Fibroblast of mammary gland (primary cell): ENCODE data around the gene SLX4IP.
"Not testable (repeated sequence)": the region's sequence is repeated elsewhere in the genome, so short reads cannot be mapped to it uniquely, and the experiment has no call there.

Experiments
- DNase-seq: peaks from one replicate; pipeline ENCODE4 v3.0.0-alpha.2; 2010; ENCODE audit warnings: low read depth
- H3K4me3 ChIP-seq: 2 replicates; pipeline ENCODE4 v1.5.1; 2011; ENCODE audit warnings: low read depth, mild to moderate bottlenecking, low read length, moderate library complexity; ENCODE audit not compliant: control insufficient read depth
- TF ChIP-seq, protein P1 (sequence below): conservative IDR thresholded peaks from 2 replicates; pipeline ENCODE4 v1.5.1; 2011; ENCODE audit warnings: low read depth, low read length, inconsistent platforms; ENCODE audit not compliant: control insufficient read depth, insufficient read depth

SLX4IP gene

DNA sequence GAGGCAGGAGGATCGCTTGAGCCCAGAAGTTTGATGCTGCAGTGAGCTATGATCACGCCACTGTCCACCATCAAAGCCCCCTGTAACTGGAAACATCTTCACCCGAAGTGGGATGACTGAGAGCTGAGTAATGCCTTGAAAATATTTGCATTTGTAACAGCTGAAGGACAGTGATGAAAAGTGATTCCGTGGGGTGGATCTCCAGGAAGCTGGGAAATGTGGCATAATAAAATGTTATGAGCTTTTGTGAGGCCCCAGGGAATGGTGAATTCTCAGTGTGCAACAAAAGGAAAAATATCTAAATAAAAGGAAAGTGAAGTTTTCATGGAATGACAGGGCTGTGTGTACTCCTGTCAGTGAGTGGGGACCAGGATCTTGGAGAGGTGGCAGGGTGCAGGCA lies 146.7 kb downstream of the SLX4IP start:
- TF ChIP-seq, protein P1, sequence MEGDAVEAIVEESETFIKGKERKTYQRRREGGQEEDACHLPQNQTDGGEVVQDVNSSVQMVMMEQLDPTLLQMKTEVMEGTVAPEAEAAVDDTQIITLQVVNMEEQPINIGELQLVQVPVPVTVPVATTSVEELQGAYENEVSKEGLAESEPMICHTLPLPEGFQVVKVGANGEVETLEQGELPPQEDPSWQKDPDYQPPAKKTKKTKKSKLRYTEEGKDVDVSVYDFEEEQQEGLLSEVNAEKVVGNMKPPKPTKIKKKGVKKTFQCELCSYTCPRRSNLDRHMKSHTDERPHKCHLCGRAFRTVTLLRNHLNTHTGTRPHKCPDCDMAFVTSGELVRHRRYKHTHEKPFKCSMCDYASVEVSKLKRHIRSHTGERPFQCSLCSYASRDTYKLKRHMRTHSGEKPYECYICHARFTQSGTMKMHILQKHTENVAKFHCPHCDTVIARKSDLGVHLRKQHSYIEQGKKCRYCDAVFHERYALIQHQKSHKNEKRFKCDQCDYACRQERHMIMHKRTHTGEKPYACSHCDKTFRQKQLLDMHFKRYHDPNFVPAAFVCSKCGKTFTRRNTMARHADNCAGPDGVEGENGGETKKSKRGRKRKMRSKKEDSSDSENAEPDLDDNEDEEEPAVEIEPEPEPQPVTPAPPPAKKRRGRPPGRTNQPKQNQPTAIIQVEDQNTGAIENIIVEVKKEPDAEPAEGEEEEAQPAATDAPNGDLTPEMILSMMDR = no peak

DNA sequence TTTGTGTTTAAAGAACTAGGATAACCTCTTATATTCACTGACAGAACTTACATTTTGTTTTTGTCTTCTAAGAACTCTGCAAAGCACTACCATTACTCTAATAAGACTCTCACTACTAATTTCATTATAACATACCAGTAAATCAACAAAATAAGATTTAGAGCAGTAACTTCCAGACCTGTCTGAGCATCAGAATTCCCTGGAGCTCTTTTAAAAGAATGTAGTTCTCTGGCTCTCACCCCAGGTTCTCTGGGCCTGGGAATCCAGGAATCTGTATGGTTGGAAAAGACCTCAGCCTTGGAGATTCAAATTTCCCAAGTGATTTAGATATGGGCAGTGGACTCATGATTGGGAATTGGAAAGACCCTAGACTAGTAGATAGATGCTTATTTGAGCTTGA lies 149.3 kb downstream of the SLX4IP start:
- no peak overlapping the region for H3K4me3 ChIP-seq
- DNase-seq = no peak
- TF ChIP-seq, protein P1 = no peak

More for the DNA sequence above, 146.7 kb downstream of the SLX4IP start:
- H3K4me3 ChIP-seq = no peak overlapping the region
- peak; percentile 84 for DNase-seq

DNA sequence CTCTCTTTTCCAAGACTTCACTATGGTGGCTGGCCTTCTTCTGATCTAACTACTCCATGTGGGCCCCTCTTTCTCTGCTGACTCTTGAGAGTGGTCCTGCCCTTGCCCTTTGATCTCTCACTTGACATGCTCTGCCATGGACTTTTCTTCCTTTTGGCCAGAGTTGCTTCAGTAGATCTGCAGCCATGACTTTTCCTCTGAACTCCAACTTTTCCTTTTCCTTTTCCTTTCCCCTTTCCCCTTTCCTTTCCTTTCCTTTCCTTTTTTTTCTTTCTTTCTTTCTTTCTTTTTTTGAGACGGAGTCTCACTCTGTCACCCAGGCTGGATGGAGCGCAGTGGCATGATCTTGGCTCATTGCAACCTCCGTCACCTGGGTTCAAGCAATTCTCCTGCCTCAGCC lies 150.2 kb downstream of the SLX4IP start:
- DNase-seq = no peak
- TF ChIP-seq, protein P1 = no peak
- no peak overlapping the region for H3K4me3 ChIP-seq

DNA sequence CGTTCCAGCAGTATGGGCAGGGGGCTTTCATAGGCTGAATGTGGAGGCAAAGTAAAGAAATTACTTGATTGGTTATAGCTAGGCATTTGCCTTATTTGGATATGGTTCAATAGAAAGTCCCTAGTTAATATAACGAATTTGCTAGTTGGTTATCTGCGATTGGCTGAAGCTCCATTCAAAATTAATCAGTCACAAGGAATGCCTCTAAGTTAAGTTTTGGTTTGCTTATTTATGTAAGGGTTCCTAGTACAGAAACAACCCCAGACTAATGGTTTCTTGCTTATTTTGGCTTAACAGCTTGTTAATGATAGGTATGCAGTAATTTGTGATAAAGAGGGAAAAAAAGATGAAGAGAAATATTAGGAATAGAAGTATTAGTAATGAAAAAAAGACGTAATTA lies 151.2 kb downstream of the SLX4IP start:
- DNase-seq = no peak
- H3K4me3 ChIP-seq = no peak overlapping the region
- TF ChIP-seq, protein P1 = no peak

DNA sequence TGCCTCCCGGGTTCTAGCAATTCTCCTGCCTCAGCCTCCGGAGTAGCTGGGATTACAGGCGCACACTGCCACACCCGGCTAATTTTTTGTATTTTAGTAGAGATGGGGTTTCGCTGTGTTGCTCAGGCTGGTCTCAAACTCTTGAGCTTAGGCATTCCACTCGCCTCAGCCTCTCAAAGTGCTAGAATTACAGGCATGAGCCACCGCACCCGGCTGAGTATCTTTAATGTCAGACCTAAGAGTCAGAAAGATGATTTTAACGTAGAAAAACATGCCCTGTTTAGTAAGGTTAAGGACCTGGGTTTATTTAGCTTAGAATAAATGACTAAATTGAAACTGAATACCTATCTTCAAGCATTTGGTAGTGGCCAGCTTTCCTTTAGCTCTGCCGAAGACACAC lies 155.3 kb downstream of the SLX4IP start:
- not testable (repeated sequence) for DNase-seq, H3K4me3 ChIP-seq

DNA sequence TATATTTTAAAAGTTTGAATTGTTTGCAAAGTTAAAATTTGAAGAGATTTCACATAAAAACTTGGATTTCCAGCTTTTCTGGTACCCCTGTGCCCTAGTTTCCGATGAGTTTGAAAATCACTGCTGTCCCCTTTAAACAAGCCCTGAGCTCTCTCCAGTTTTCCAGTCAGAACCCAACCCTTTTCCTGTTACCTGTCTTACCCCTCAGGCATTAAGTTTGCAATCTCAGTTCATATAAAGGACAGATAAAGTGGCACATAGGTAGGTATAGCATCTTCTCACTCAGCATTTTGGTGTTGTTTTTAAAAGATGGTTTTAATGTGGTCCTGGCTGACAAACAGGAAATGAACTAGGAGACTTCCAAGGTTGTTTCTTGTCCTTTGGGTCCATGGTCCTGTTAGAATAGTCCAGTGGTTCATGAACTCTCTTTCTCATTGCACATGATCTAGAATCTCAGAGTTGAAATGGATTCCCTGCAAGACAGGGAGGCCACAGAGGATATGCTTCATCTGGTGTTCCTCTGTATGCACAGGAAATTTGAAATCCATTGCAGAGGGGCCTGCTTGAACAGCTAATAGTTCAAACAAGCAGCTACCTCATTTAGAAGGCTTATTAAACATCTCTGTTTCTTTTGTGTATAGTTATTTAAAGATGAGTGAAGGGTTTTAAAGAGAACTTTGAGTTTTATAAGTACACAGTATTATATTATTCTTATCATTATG lies 156.0 kb downstream of the SLX4IP start:
- DNase-seq = no peak
- H3K4me3 ChIP-seq = no peak overlapping the region
- TF ChIP-seq, protein P1 = no peak

DNA sequence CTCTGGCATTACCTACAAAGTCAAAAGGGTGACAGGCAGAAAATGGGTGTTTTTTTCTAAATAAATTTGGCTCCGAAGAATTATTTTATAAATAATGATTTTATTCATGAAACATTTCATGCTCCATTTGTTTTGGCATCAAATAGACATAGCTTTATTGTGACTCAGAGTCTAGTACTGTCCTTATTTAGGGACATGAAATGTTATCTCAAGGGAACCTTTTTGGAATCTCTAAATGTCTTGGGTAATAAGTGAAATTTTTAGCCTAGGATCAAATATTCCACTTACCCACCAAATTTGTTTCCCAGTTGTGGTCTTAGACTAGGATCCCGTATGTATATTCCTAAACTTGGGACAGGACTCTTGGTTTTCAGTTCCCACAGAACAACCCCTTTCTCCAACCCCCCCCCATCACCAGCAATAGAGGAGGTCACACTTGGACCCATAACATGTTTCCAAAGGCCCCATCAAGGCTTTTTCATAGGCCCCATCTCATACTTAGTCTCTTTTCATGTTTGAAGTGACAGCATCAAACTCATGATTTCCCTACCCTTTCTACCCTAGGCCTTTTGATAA lies 156.9 kb downstream of the SLX4IP start:
- TF ChIP-seq, protein P1 = no peak
- DNase-seq = no peak
- H3K4me3 ChIP-seq = no peak overlapping the region
